CD4-positive, alpha-beta T cell treated with Interferon alpha-2 for 1 hour (primary cell): ENCODE data around the gene BCKDHA.
"Not testable (repeated sequence)": the region's sequence is repeated elsewhere in the genome, so short reads cannot be mapped to it uniquely, and the experiment has no call there.

Experiments
- DNase-seq, 2 donors: peaks; one replicate each; pipeline ENCODE4 v3.0.0-alpha.2; 2020 to 2022

BCKDHA gene

GRCh38 chr19:41367848-41368301 is 29.7 kb upstream of the BCKDHA start:
- DNase-seq, result no peak

GRCh38 chr19:41369769-41370168 is 27.8 kb upstream of the BCKDHA start:
- DNase-seq, result no peak

- not testable (repeated sequence) for DNase-seq
These were observed 26.5 kb upstream of the BCKDHA start for GRCh38 chr19:41371119-41371518.

- no peak for DNase-seq
These were observed 26.1 kb upstream of the BCKDHA start for GRCh38 chr19:41371541-41371940.

- no peak for DNase-seq
These were observed 25.1 kb upstream of the BCKDHA start for GRCh38 chr19:41372501-41372900.

GRCh38 chr19:41373993-41374392 is 23.6 kb upstream of the BCKDHA start:
- DNase-seq, result no peak

GRCh38 chr19:41376241-41376997 is 21.2 kb upstream of the BCKDHA start, which contains the start of gene TMEM91:
Gene TMEM91 (plus strand): TSS chr19:41376533. CDS start chr19:41378310, 1,777 bp downstream.
- no peak for DNase-seq

GRCh38 chr19:41376998-41377365 is 20.6 kb upstream of the BCKDHA start:
- no peak for DNase-seq

GRCh38 chr19:41377977-41378709 is 19.5 kb upstream of the BCKDHA start:
- no peak for DNase-seq

- DNase-seq, result not testable (repeated sequence)
These were observed 16.1 kb upstream of the BCKDHA start for GRCh38 chr19:41381536-41381935.

GRCh38 chr19:41384351-41384750 is 13.3 kb upstream of the BCKDHA start:
- no peak for DNase-seq

GRCh38 chr19:41386442-41386841 is 11.2 kb upstream of the BCKDHA start:
- no peak for DNase-seq

- no peak for DNase-seq
These were observed 6.0 kb upstream of the BCKDHA start for GRCh38 chr19:41391618-41392017.

GRCh38 chr19:41392775-41393174 is 4.8 kb upstream of the BCKDHA start:
- no peak for DNase-seq

- no peak for DNase-seq
These were observed 2.3 kb upstream of the BCKDHA start for GRCh38 chr19:41395355-41395754.

- no peak for DNase-seq
These were observed 416 bp downstream of the BCKDHA start for GRCh38 chr19:41398050-41398418.

GRCh38 chr19:41398598-41398997 is 980 bp downstream of the BCKDHA start:
- DNase-seq, result no peak

- DNase-seq, result no peak
These were observed 1.5 kb downstream of the BCKDHA start for GRCh38 chr19:41399091-41399490.

GRCh38 chr19:41399525-41399924 is 1.9 kb downstream of the BCKDHA start:
- DNase-seq, result no peak

- no peak for DNase-seq
These were observed 3.9 kb downstream of the BCKDHA start for GRCh38 chr19:41401483-41401882.

- DNase-seq, result no peak
These were observed 4.4 kb downstream of the BCKDHA start for GRCh38 chr19:41402010-41402409.

GRCh38 chr19:41403181-41403970 is 5.8 kb downstream of the BCKDHA start:
- DNase-seq, result no peak

GRCh38 chr19:41405776-41406175 is 8.2 kb downstream of the BCKDHA start:
- DNase-seq, result no peak
